ENCODE measurements around the gene EPM2AIP1.
"Not testable (repeated sequence)": the region's sequence is repeated elsewhere in the genome, so short reads cannot be mapped to it uniquely, and the experiment has no call there.

The EPM2AIP1 gene

DNA sequence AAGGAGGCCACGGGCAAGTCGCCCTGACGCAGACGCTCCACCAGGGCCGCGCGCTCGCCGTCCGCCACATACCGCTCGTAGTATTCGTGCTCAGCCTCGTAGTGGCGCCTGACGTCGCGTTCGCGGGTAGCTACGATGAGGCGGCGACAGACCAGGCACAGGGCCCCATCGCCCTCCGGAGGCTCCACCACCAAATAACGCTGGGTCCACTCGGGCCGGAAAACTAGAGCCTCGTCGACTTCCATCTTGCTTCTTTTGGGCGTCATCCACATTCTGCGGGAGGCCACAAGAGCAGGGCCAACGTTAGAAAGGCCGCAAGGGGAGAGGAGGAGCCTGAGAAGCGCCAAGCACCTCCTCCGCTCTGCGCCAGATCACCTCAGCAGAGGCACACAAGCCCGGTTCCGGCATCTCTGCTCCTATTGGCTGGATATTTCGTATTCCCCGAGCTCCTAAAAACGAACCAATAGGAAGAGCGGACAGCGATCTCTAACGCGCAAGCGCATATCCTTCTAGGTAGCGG, at the start of gene EPM2AIP1:
EPM2AIP1 (minus strand) TSS at position 326 of the 520 bp plus-strand sequence; CDS start at position 272, 54 bp downstream.
- no peak for DNase-seq

DNA sequence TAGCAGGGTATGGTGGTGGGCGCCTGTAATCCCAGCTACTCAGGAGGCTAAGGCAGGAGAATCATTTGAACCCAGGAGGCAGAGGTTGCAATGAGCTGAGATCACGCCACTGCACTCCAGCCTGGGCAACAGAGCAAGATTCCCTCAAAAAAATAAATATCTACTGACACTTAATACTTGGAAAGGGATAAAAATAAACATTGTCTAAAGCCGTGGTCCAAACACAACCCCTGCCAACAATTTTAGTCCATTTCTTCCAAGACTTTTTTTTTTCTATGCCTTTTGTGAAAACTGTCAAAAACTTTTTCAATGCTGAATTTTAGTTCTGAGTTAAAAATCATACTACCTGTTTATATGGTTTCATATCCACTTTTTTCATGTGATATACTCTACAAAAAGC, 49.8 kb upstream of the EPM2AIP1 start:
- not testable (repeated sequence) for DNase-seq

DNA sequence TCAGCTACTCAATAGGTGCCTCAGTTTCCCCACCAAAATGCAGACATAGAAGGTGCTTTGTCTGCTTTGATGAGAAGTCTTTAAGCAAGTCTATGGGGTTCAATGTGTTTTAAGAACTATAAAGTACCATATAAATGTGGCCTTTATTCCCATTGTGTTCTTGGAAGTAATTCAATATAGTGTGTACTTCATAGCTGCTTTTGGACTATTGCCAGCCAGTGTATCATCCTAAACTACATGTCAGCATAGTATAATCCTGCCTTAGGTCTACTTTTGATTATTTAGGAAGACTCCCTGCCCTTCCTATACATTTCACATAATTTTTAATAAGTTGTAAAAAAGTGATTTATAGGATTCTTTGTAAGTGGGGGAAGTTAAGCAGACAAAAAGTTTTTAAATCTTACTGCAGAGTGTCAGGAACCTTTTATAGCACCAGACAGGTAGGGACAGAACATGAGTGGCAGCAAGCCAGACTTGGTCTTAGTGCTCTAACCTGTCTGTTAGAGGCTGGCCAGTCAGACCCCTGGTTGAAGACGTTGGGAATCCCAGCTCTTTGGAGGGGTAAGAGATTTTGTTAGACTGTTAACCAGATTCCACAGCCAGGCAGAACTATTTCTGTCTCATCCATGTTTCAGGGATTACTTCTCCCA, 48.7 kb upstream of the EPM2AIP1 start:
- no peak for DNase-seq

DNA sequence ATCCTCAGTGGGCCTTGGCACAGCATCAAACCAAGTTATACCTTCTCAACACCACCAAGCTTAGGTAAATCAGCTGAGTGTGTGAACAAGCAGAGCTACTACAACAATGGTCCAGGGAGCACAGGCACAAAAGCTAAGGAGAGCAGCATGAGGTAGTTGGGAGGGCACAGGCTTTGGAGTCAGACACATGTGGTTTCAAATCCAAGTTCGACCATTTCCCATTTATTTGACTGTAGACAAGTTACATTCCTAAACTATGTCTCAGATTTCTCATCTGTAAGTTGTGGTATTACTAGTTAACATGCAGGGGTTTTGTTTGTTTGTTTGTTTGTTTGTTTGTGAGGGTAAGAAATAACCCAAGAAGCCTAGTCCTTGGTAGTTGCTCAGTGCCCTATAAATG, 47.3 kb upstream of the EPM2AIP1 start:
- DNase-seq: peak; percentile 18

DNA sequence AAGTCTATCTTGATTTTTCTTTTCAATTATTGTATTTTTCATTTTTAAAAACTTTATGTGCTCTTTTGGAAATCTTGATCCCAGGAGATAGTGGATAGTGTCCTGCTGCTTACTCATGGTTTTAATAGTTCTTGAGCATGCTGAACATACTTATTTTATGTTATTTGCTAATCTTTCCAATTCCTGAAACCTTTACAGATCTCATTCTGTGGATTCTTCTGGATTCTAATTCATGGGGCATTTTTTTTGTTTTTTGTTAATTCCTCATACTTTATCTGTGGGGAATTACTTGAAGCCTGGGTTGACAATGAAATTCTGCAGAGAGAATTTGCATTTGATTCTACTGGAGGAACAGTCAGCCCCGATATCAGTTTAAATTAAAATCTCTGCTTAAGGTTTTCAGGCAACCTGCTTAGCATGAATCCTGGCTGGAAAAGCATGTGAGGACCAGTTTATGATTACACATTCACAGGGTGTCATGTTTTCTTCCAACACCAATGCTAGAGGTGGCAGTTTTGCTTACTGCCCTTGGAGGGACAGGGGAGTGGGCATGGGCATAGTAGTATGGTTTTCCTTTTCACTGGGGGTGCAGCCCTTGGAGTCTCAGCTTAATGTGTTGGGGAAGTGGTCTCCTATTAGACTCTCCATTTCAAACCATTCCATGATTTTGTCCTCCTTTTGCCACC, 46.4 kb upstream of the EPM2AIP1 start:
- no peak for DNase-seq

DNA sequence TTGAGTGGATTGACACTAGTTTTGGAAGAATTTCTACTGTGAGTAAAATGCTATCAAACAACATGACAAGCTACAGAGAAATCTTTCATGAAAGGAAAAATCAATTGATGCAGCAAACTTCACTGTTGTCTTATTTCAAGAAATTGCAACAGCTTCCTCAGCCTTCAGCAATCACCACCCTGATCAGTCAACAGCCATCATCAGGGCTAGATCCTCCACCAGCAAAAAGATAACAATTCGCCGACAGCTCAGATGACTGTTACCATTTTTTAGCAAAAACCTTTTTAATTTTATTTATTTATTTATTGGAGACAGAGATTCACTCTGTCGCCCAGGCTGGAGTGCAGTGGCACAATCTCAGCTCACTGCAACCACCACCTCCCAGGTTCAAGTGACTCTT, 44.4 kb upstream of the EPM2AIP1 start:
- no peak for DNase-seq

DNA sequence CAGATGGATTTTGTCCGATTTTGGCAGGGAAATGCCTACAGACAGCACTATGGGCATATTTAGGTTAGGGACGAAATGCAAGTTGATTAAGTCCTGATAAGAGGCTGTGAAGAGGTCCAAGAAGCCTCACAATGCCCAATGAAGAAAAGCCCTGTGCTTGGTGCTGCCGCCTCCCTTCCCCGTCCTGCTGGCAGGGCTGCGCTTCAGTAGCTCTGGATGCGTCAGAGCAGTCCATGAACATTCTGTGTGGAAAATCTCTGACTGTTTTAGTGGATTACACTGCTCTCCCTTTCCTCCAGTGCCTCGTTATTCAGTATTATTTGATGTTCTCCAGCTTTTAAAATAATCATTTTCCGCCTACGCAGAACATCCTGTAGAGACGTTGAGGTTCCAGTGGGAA, 40.0 kb upstream of the EPM2AIP1 start:
- DNase-seq: no peak

DNA sequence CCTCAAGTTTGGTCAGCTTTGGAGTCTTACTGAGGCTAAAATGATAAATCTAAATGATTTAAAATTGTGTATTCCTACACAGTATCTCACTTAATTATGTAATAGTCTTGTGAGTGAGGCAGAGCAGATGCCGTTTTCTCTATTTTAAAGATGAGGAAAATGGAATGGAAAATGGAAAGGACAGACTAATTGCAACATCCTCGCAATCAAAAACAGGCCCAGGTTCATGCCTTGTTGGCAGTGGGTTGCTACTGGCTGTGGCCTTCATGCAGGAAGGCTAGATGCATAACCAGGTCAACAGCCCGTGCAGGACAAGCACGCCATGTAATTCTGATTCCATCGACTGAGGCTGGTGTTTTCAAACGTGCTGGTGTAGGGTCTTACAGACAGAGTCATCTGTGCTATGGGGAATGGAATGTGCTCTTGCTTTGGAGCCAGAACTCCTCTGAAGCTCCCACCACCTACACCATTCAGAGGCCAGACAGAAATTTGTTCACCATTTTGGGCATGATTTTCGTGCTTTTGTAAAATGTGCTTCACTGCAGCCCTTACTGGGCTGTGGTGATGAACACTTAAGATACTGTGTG, 38.3 kb upstream of the EPM2AIP1 start:
- DNase-seq: no peak

DNA sequence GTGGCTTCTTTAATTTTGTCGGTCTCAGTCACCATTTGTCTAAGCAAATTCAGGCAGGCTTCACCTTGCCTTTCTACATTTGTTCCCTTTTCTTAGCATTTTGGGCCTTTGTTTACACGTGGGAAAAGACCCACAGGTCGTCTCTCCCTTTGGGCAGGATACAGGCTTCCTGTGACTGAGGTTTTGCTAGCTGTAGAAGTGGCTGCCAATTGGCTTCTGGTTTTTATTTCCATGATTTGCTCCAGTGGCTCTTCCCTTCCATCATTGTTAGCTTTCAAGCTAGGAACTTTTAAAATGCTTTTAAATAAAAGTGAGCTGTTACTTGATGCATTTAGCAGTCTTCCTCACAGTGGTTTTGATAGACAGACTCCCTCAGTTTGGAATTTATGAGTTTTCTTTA, 37.7 kb upstream of the EPM2AIP1 start:
- DNase-seq: no peak

DNA sequence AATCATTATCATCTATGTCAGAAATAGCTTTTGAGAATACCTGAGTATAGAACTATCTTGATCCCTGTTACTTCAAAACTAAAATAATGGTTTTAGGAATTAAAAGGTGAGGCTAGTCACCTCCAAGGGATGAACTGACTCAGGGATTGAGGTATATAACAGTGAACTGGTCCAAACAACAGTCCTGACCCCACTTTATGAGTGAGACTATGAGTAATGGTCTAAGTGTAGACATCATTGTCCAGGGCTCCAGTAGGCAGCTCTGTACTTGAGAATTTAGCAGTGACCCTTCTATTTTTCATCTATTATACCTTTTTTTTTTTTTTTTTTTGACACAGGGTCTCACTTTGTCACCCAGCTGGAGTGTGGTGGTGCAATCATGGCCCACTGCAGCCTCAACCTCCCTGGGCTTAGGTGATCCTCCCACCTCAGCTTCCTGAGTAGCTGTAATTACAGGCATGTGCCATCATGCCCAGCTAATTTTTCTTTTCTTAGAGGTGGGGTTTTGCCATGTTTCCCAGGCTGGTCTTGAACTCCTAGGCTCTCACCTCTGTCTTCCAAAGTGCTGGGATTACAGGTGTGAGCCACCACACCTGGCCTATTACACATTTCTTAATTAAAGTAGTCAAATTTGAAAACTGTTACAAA, 36.7 kb upstream of the EPM2AIP1 start:
- no peak for DNase-seq

DNA sequence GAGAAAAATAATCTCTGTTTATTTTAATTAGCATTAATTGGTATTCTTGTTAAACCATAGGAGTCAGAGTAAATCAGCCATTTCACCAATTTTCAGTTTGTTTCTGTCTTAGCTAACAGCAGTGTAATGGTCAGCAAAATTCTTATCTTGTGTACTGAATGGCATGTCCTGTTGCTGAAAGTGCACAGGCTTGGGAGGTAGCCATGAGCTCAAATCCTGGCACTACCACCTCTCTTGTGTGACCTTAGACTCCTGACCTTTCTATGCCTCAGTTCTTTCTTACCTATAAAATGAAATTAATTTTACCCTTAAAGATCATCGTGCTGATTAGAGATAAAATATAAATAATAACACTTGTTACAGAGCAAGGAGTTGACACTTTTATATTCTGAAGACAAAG, 36.2 kb upstream of the EPM2AIP1 start:
- no peak for DNase-seq

DNA sequence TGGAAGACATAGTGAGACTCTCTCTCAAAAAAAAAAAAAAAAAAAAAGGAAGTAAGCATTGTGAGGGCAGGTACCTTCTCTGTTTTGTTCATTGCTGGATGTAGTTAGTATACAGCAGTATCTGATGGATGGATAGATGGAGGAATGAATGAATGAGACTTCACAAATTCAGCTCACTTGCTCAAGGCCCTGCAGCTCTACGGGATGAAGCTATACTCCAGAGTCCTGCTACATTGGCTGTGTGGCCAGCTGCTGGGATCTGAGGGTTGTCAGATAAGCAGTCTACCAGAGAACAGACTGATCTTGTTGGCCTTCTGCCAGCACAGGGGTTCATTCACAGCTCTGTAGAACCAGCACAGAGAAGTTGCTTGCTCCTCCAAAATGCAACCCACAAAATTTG, 35.4 kb upstream of the EPM2AIP1 start:
- DNase-seq: no peak

DNA sequence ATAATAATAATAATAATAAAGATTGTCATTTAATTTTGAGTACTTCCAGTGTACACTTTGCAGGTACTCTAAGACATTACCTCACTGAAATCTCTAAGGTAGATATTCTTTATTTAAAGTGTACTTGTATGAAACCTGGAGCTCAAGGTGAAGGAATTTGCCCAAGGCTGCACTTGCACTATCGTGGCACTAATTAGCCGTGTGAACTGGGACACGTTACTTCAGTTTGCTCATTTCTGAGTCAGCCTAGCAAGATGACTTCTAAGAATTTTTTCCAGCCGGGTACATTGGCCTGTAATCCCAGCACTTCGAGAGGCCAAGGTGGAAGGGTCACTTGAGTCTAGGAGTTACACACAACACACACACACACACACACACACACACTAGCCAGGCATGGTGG, 33.9 kb upstream of the EPM2AIP1 start:
- no peak for DNase-seq

DNA sequence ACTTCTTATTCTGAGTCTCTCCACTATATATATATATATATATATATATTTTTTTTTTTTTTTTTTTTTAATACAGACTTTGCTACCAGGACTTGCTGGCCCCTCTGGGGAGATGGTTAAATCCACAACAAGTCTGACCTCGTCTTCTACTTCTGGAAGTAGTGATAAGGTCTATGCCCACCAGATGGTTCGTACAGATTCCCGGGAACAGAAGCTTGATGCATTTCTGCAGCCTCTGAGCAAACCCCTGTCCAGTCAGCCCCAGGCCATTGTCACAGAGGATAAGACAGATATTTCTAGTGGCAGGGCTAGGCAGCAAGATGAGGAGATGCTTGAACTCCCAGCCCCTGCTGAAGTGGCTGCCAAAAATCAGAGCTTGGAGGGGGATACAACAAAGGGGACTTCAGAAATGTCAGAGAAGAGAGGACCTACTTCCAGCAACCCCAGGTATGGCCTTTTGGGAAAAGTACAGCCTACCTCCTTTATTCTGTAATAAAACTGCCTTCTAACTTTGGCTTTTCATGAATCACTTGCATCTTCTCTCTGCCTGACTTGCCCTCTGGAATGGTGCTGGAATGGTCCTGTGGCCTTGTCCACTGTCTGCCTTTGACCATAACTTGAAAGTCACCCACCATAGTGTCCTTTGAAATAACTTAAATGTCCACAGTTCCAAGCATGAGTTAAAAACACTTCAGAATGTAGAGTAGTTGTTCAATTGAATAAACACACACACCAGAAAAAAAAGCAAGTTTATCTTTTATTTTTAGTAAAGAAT, 32.8 kb upstream of the EPM2AIP1 start:
- no peak for DNase-seq

DNA sequence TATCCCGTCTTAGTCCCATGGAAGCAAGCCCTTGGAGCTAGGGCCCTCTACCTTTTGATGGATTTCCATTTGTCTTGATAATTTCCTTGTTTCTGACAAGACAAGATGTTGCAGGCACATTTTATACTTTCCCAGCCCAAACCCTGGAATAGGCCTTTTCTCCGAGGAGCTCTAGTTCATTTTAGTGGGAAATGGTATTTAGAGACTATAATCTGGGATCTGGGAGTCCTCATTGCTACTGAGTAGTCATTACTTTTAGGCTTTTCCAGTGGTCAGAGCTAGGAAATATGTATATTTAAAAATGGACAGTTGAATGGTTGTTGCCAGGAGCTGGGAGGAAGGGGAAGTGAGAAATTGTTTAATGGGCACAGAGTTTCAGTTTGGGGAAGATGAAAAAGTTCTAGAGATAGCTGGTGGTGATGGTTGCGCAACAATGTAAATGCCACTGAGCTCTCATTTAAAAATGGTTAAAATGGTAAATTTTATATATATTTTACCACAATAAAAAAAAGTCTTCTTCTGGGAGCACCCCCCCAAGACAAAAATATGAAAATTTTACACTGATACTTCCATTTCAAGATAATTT, 32.0 kb upstream of the EPM2AIP1 start:
- DNase-seq: no peak

DNA sequence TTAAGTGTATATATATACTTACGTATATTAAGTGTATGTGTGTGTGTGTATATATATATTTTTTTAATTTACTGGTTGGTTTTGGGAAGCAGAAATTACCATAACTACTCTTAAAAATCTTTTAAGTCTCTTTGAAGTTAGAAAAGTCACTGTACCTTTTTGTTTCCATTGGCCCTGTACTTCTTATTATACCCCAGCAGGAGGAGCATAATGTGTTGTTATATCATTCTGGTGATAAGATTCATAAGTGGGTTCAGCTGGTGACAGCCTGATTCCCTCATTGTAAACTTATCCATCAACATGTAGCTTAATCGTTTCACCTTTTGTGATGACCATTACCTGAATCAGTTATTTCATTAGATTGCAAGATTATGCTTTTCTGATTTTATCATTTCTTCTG, 31.2 kb upstream of the EPM2AIP1 start:
- peak; percentile 8 for DNase-seq

DNA sequence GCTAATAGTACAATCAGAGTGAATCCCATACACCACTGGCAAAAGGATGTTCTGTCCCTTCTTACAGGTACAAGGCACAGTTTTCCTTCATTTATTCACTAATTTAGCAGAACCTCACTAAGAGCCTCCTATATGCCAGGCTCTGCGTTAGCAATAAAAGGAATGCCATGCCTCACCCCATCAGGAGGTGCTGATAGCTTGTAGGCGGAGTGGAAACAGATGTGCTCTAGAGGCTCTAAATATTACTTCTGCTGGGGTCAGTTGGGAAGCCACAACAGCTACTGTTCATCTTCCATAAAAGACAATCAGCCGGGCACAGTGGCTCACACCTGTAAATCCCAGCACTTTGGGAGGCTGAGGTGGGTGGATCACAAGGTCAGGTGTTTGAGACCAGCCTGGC, 24.8 kb upstream of the EPM2AIP1 start:
- no peak for DNase-seq

DNA sequence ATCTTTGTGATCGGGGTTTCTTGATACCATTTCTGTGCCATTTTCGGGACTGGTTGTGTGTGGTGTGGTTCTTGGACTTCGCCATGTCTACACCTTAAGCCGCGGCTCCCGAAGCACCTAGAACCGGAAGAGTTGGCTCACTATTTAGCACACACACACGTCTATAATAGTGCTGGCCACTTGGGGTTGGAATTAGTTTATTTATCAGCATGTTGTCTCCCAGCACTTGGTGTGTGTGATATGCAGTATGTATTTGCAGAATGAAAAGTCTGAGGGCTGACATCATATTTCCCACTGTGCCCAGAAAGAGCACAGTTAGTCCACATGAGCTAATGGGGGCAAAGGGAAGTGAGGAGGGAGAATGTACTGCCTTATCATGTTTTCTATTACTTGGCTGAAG, 24.0 kb upstream of the EPM2AIP1 start:
- no peak for DNase-seq

DNA sequence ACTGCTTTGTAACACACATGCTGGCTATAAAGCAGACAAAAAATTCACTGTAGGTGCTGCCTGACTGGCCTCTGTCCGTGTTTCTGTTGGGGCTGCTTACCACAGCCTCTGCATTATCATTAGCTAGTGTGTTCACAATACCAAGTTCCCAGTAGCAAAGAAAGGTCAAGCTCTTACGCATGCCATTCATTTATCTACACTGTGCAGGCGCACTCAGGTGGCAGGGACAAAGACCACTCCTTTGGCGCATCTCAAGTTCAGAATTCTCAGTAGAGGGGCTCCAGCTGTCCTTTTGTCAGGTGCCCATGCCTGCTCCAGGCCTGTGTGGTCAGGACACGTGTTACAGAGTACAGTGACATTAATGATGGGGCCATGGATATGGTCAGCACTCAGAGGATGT, 22.7 kb upstream of the EPM2AIP1 start:
- no peak for DNase-seq

DNA sequence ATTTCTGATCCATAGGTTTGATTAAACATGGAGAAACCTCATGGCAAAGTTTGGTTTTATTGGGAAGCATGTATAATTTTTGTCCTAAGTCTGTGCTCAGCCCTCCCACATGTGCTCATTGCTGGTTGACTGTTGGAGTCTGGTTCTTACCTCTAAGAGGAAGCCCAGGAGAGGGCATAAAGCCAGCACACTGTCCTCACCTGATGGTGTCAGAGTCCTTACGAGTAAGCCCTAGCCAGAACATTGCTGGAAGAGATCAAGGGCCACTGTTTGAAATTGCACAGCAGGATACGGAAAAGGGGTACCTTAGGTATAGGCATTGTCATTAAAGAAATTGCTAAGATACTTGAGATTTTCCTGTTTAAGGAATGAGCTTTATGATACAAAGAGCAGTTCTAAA, 21.7 kb upstream of the EPM2AIP1 start:
- DNase-seq: no peak

DNA sequence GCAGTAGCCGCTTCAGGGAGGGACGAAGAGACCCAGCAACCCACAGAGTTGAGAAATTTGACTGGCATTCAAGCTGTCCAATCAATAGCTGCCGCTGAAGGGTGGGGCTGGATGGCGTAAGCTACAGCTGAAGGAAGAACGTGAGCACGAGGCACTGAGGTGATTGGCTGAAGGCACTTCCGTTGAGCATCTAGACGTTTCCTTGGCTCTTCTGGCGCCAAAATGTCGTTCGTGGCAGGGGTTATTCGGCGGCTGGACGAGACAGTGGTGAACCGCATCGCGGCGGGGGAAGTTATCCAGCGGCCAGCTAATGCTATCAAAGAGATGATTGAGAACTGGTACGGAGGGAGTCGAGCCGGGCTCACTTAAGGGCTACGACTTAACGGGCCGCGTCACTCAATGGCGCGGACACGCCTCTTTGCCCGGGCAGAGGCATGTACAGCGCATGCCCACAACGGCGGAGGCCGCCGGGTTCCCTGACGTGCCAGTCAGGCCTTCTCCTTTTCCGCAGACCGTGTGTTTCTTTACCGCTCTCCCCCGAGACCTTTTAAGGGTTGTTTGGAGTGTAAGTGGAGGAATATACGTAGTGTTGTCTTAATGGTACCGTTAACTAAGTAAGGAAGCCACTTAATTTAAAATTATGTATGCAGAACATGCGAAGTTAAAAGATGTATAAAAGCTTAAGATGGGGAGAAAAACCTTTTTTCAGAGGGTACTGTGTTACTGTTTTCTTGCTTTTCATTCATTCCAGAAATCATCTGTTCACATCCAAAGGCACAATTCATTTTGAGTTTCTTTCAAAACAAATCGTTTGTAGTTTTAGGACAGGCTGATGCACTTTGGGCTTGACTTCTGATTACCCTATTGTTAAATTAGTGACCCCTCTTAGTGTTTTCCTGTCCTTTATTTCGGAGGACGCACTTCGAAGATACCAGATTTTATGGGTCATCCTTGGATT, 674 bp upstream of the EPM2AIP1 start, which contains the start of gene MLH1:
MLH1 (plus strand) TSS at position 193 of the 958 bp plus-strand sequence; CDS start at position 223, 30 bp downstream.
- peak; percentile 100 for DNase-seq
